Measurements from ENCODE around the gene DNAJC5G. TPM values are rescaled to one million over a fixed set of nuclear protein-coding genes. Genes with fewer than 3 reads are reported as not detected.
"Not testable (repeated sequence)": the region's sequence is repeated elsewhere in the genome, so short reads cannot be mapped to it uniquely, and the experiment has no call there.

DNAJC5G gene
- polyA plus RNA-seq, 3 donors = 0.59 to 1.7 (median 1.4) TPM

DNA sequence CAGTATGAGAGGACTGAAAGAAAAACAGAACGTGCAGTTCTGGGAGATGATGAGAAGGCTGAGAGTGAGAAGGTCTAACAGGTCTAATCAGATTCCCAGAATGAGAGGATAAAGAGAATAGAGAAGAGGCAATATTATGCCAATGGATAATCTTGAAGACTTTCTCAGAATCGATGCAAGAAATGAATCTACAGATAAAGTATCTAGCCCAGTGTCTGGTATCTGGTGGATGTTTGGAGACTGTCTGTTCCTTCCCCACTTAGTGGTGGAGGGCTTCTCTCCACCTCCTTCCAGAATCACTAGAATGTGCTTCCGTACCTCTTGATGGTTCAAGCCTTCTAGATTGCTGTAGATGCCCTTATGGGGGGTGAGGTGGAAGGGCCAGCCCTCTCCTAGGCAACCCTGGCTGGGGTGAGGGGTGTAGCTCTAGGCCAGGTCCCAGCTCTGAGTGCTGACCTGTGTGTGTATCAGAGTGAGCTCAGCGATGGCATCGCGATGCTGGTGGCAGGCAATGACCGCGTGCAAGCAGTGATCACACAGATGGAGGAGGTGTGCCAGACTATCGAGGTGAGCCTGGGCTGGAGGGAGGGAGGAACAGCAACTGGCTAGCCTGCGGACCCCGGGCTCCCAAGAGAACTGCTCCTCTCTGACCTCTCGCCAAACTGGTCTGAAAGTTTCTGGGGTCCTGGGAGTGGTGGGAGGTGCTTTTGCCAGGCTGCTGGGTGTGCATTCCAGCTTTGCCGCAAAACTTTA, 29.4 kb downstream of the DNAJC5G start:
- DNase-seq (ENCODE audit: extremely low read depth in 1 of 11, low read depth in 9 of 11, low spot score in 4 of 11) = no peak

GRCh38 chr2:27305516-27305915, 30.3 kb downstream of the DNAJC5G start:
- no peak for DNase-seq (ENCODE audit: extremely low read depth in 1 of 11, low read depth in 9 of 11, low spot score in 4 of 11)

- no peak for DNase-seq (ENCODE audit: extremely low read depth in 1 of 11, low read depth in 9 of 11, low spot score in 4 of 11)
These were observed 30.9 kb downstream of the DNAJC5G start for GRCh38 chr2:27306136-27306535.

- no peak for DNase-seq (ENCODE audit: extremely low read depth in 1 of 11, low read depth in 9 of 11, low spot score in 4 of 11)
These were observed 31.5 kb downstream of the DNAJC5G start for GRCh38 chr2:27306573-27307286.

DNA sequence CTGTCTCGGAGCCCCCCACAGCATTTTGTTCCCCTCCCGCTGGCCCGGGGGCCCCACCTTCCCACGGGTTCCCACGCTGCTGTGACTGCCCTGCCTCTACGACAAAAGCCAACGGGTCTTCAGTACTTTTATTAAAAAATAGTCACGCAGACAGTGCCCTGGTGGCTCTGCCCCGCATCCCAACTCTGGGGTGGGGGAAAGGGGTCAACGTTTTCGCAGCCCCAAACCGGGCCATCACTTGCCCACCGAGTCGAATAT, 32.0 kb downstream of the DNAJC5G start:
- DNase-seq (ENCODE audit: extremely low read depth in 1 of 11, low read depth in 9 of 11, low spot score in 4 of 11) = no peak

GRCh38 chr2:27307545-27308358, 32.5 kb downstream of the DNAJC5G start:
- DNase-seq (ENCODE audit: extremely low read depth in 1 of 11, low read depth in 9 of 11, low spot score in 4 of 11) = no peak

GRCh38 chr2:27308359-27308881, 33.2 kb downstream of the DNAJC5G start, which contains the start of gene UCN:
TSS of gene UCN (minus strand) at chr2:27308445. CDS start at chr2:27307895, 550 bp downstream.
- DNase-seq (ENCODE audit: extremely low read depth in 1 of 11, low read depth in 9 of 11, low spot score in 4 of 11) = peak in 7 of 11 donors; percentile 31 to 75 (median 68)

DNA sequence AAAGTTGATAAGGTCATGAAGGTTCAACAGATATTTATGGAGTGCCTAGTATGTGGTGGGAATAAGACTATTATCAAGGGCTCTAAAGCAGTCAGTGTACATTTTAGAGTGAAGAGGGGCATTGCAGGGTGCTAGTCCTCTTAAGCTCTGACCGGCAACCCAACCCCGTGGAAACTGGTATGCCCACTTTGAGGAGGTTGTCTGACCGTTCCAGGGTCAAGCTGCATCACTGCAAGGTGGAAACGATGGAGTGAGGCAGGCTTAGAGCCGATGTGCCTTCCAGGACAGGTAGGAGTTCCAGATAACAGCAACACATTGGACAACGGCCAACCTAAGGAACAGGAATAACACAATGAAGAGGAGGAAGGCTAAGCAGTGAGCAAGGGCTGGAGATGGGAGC, 34.4 kb downstream of the DNAJC5G start:
- DNase-seq (ENCODE audit: extremely low read depth in 1 of 11, low read depth in 9 of 11, low spot score in 4 of 11) = no peak

GRCh38 chr2:27312152-27312551, 36.9 kb downstream of the DNAJC5G start:
- DNase-seq (ENCODE audit: extremely low read depth in 1 of 11, low read depth in 9 of 11, low spot score in 4 of 11) = no peak

DNA sequence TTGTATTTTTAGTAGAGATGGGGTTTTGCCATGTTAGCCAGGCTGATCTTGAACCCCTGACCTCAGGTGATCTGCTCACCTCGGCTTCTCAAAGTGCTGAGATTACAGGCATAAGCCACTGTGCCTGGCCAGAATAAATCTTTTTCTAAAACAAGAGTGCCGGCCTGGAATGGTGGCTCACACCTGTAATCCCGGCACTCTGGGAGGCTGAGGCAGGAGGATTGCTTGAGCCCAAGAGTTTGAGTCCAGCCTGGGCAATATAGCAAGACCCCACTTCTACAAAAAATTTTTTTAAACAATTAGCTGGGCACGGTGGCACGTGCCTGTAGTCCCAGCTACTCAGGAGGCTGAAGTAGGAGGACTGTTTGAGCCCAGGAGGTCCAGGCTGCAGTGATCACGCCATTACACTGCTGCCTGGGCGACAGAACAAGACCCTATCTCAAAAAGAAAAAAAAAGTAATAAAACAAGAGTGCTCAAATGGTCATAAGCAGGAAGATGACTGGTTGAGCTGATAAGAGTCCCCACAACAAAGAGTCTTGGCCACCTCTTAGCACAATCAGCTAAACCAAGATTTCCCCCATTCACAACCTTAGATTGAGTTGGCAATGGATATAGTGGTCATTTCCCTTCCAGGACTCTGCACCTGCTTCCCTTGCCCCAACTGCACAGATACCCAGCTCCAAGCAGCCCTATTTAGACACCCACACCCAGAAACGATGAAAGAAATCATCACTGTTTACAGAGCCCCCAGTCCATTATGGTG, 38.8 kb downstream of the DNAJC5G start:
- no peak for DNase-seq (ENCODE audit: extremely low read depth in 1 of 11, low read depth in 9 of 11, low spot score in 4 of 11)

- no peak for DNase-seq (ENCODE audit: extremely low read depth in 1 of 11, low read depth in 9 of 11, low spot score in 4 of 11)
These were observed 39.5 kb downstream of the DNAJC5G start for GRCh38 chr2:27314709-27315108.

DNA sequence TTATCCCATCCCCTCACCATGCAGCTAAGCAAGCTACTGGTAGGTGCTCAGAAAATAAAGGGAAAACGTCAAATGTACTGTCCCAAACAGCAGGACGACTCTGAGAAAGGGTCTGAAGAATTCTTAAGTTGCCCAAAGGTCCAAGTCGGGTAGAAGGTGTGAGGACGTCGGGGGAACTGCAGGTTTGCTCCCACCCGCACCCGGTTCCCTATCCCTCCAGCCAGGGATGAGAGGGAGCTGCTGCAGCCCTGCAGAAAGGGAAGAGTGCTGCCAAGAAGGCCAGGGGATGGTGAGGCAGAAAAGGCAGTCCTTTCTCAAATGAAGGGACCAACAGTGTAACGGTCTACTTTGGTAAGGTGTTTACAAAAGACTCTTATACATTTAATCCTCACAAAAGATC, 39.9 kb downstream of the DNAJC5G start:
- no peak for DNase-seq (ENCODE audit: extremely low read depth in 1 of 11, low read depth in 9 of 11, low spot score in 4 of 11)

DNA sequence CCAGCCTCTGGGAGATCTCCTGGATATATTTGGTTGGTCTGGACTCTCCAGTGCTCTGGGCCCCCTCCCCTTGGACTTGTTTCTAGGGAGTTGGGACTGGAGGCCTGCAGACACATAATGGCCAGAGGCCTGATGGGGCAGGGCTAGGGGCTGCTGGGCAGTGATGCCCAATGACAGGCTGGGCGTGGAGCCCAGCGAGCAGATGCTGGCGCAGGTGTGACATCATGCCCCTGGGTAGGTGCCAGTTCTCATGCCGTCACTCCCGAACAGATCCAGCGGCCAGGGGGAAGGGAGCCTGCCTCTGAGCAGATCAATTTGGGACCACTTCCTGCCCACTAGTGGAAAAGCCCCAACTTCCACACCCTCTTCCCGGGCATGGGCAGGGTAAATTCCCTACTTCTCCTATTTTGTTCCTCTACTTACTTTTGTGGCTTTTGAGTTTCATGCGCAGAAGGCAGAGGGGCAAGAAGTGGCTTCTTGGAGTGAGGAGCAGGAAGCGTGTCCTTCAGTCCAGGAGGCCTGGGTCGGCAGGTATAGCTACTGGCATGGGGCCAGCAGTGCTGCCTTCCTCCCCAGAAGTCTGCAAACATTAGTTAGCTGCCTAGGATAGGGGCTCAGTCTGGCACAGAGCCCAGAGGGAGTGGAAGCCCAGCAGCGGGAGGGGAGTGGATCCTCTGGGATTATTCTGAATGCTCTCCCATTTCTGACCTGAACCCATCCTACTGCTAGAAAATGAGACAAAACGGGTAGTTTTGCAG, 41.6 kb downstream of the DNAJC5G start:
- DNase-seq (ENCODE audit: extremely low read depth in 1 of 11, low read depth in 9 of 11, low spot score in 4 of 11) = no peak

GRCh38 chr2:27319839-27320238, 44.6 kb downstream of the DNAJC5G start:
- DNase-seq (ENCODE audit: extremely low read depth in 1 of 11, low read depth in 9 of 11, low spot score in 4 of 11) = not testable (repeated sequence)

DNA sequence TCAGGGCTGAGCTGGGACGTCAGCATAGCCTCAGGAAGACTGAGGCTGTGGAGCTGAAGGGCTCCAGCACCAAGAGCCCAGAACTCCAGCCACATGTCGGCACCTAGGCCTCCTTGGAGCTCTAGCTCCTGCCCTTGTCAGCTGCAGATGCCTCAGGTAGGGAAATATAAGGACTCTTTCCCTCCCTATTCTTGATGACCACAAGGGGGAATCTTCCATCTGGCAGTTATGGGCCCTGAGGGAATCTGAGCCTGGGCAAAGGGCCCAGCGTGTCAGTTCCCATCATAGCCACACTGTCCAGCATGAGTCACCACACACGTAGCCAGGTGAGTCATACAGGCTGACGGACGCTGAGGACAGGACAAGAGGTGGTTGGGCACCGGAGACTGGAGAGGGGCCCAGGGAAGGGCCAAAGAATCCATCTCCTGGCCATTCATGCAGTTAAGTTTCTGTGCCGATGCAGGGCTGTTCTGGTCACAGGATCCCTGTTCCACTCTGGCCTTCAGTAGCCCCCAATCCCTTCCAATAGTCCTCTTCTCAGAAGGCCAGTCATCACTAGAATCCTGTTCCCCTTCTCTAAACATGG, 45.8 kb downstream of the DNAJC5G start:
- no peak for DNase-seq (ENCODE audit: extremely low read depth in 1 of 11, low read depth in 9 of 11, low spot score in 4 of 11)

DNA sequence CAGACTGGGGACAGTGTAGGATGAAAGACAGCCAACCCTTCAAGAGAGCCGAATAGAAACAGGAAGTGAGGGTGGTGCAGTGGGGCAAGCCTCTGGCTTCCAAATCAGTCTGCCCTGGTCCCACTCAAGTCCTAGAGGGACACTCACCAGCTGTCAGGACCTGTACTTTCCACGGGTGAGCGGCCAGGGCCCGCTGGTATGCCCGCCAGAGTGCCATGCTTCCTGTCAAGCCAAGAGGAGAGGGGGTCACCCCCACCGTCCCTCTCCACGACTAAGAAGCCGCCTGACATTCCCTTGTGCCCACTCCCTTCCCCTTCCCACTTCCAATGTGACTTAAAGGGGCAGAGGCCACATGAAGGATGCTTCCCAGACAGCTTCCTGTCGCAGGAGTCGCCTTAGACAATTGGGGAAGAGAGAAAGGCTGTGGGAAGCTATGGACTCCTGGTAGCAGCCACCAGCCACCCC, 47.1 kb downstream of the DNAJC5G start:
- no peak for DNase-seq (ENCODE audit: extremely low read depth in 1 of 11, low read depth in 9 of 11, low spot score in 4 of 11)

- peak; percentile 83 to 94 (median 90) for DNase-seq (ENCODE audit: extremely low read depth in 1 of 11, low read depth in 9 of 11, low spot score in 4 of 11)
These were observed 47.7 kb downstream of the DNAJC5G start, which contains the start of gene MPV17 for GRCh38 chr2:27322766-27323595. TSS of gene MPV17 (minus strand) at chr2:27323097. CDS start at chr2:27322517, 580 bp downstream.

All from renal cortex interstitium (tissue), 11 donors.